HEK293T (cell line): ENCODE results near the gene GLI1.

Experiments
- ARNT ChIP-seq: fragments of 450-650 bp; IDR thresholded peaks from 2 replicates; pipeline ENCODE4 v1.6.1; 2017; ENCODE audit warnings: mild to moderate bottlenecking
- ELF4 ChIP-seq: fragments of 450-650 bp; IDR thresholded peaks from 2 replicates; pipeline ENCODE4 v1.6.1; 2017; ENCODE audit warnings: antibody characterized with exemption
- FOXM1 ChIP-seq: fragments of 450-650 bp; IDR thresholded peaks from 2 replicates; pipeline ENCODE4 v1.6.1; 2017; ENCODE audit warnings: mild to moderate bottlenecking, borderline replicate concordance
- HDGF ChIP-seq: fragments of 450-650 bp; IDR thresholded peaks from 2 replicates; pipeline ENCODE4 v1.6.1; 2017; ENCODE audit warnings: antibody characterized with exemption, borderline replicate concordance
- L3MBTL2 ChIP-seq: fragments of 450-650 bp; conservative IDR thresholded peaks from 2 replicates; pipeline ENCODE4 v1.6.1; 2016; ENCODE audit warnings: mild to moderate bottlenecking
- LEF1 ChIP-seq: fragments of 450-650 bp; IDR thresholded peaks from 2 replicates; pipeline ENCODE4 v1.6.1; 2017; ENCODE audit warnings: mild to moderate bottlenecking, borderline replicate concordance
- PKNOX1 ChIP-seq: fragments of 450-650 bp; IDR thresholded peaks from 2 replicates; pipeline ENCODE4 v1.6.1; 2016
- SP1 ChIP-seq: fragments of 450-650 bp; IDR thresholded peaks from 2 replicates; pipeline ENCODE4 v1.6.1; 2017

- TF ChIP-seq SP1 = no peak
- TF ChIP-seq L3MBTL2 = no peak
- no peak for TF ChIP-seq LEF1
- TF ChIP-seq FOXM1 = no peak
- no peak for TF ChIP-seq HDGF
- no peak for TF ChIP-seq PKNOX1
- no peak for TF ChIP-seq ARNT
- TF ChIP-seq ELF4 = no peak
Measured at GRCh38 chr12:57500213-57500612, 40.6 kb downstream of the GLI1 start.
